Measurements from ENCODE around the gene SULT1A1. TPM values are rescaled to one million over a fixed set of nuclear protein-coding genes. Genes with fewer than 3 reads are reported as not detected.

Gene SULT1A1
- total and polyA plus RNA-seq, 2 of the 13 experiments (the other 11 are each of a cell fraction or from before 2014, with no cell fraction given): 114 to 147 TPM

GRCh38 chr16:28617874-28618273 lies 8.0 kb upstream of the SULT1A1 start (continued):
- TF ChIP-seq CEBPZ (IDR thresholded peaks at IDR 0.05; ENCODE audit: low read length): no peak
- no peak for TF ChIP-seq ZNF317 (CRISPR knock-in tag; IDR thresholded peaks at IDR 0.05)
- no peak for TF ChIP-seq ZFP1 (CRISPR knock-in tag; IDR thresholded peaks at IDR 0.05)
- TF ChIP-seq MIER2 (CRISPR knock-in tag; IDR thresholded peaks at IDR 0.05): no peak
- no peak for TF ChIP-seq HNRNPH1 (optimal IDR thresholded peaks at IDR 0.05; ENCODE audit: low read depth, low read length)
- no peak for TF ChIP-seq ZNF563 (CRISPR knock-in tag; IDR thresholded peaks at IDR 0.05)
- TF ChIP-seq TARDBP (CRISPR knock-in tag; IDR thresholded peaks at IDR 0.05): no peak
- TF ChIP-seq GMEB2 (CRISPR knock-in tag; IDR thresholded peaks at IDR 0.05; ENCODE audit: low read depth): no peak
- no peak for TF ChIP-seq ZNF431 (CRISPR knock-in tag; IDR thresholded peaks at IDR 0.05; ENCODE audit: borderline replicate concordance, low read depth)
- no peak for TF ChIP-seq HOXA7 (CRISPR knock-in tag; IDR thresholded peaks at IDR 0.05)
- no peak for TF ChIP-seq ZBTB44 (CRISPR knock-in tag; IDR thresholded peaks at IDR 0.05)
- peak; percentile 26; the same call in 1 of the 2 replicates for TF ChIP-seq AHDC1 (CRISPR knock-in tag; IDR thresholded peaks at IDR 0.05; ENCODE audit: borderline replicate concordance)
- no peak for TF ChIP-seq ZNF550 (CRISPR knock-in tag; IDR thresholded peaks at IDR 0.05; ENCODE audit: borderline replicate concordance)
- TF ChIP-seq TCF12 (IDR thresholded peaks at IDR 0.05): no peak
- no peak for TF ChIP-seq TCF12 (CRISPR knock-in tag; IDR thresholded peaks at IDR 0.05)
- no peak for TF ChIP-seq NPAS2 (CRISPR knock-in tag; IDR thresholded peaks at IDR 0.05; ENCODE audit: borderline replicate concordance)
- no peak for TF ChIP-seq TRIM22 (IDR thresholded peaks at IDR 0.05)
- TF ChIP-seq ZFY (CRISPR knock-in tag; IDR thresholded peaks at IDR 0.05): no peak
